ENCODE results near the gene ABCC3.
"Not testable (repeated sequence)": the region's sequence is repeated elsewhere in the genome, so short reads cannot be mapped to it uniquely, and the experiment has no call there.

The ABCC3 gene

DNA sequence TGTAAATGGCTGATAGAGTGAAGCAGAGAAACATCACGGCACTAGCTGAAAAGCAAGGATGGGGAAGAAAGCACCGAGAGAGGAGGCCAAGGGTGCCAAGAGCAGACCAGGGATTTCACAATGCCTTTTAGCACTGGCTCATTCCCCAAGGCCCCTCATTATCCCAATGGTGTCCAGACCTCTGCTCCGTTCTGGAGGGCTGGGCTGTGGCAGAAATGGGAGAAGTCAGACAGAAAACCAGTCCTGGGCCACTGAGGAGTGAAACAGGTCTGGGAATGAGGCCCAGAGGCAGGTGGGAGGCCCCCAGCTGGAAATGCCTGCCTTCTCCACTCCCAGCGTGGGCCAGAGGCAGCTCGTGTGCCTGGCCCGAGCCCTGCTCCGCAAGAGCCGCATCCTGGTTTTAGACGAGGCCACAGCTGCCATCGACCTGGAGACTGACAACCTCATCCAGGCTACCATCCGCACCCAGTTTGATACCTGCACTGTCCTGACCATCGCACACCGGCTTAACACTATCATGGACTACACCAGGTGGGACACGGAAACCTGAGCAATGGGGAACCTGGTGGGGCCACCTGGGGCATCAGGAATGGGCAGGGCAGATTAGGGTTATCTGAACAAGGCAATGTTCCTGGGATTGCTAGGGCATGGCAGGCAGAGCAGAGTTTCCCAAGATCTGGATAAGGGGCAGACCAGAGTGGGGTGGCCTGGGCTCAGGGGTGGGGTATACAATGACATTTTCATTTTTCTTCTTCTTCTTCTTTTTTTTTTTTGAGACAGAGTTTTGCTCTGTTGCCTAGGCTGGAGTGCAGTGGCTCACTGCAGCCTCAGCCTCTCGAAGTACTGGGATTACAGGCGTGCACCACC is 52.8 kb downstream of the ABCC3 start:
- DNase-seq = no peak

DNA sequence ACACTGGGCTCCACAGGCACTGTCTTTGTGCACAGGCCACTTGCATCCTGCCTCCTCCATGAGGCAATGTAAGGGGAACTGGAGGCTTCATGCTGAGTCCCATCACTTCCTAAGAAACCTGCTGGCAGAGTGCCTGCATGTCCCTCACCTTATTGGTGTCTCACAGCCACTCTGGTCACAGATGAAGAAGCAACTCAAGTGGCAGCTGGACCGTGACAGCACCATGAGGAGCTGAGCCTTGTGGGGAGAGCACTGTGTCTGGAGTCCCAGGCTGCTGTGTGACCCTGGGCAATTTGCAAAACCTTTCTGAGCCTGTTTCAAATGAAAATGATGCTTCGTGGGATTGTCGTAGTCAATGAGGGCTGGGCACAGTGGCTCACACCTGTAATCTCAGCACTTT is 53.6 kb downstream of the ABCC3 start:
- DNase-seq = no peak

DNA sequence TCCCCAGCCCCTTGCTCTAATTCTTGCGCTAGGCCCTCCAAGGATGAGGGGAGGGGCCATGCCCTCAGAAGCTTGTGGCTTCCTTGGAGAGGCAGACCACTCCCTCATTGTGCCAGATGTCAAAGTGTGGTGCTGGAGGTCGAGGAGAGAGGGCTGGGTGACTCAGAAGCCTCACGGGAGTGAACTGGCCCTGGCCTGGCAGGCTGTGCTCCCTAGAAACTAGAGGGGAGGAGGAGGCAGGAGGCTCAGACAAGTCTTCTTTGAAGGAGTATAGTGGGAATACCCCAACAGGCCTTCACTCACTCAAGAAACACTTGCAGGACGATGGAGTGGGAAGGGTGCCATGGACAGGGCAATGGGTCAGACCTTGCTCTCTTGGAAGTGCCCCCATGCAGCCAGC is 54.6 kb downstream of the ABCC3 start:
- no peak for DNase-seq

DNA sequence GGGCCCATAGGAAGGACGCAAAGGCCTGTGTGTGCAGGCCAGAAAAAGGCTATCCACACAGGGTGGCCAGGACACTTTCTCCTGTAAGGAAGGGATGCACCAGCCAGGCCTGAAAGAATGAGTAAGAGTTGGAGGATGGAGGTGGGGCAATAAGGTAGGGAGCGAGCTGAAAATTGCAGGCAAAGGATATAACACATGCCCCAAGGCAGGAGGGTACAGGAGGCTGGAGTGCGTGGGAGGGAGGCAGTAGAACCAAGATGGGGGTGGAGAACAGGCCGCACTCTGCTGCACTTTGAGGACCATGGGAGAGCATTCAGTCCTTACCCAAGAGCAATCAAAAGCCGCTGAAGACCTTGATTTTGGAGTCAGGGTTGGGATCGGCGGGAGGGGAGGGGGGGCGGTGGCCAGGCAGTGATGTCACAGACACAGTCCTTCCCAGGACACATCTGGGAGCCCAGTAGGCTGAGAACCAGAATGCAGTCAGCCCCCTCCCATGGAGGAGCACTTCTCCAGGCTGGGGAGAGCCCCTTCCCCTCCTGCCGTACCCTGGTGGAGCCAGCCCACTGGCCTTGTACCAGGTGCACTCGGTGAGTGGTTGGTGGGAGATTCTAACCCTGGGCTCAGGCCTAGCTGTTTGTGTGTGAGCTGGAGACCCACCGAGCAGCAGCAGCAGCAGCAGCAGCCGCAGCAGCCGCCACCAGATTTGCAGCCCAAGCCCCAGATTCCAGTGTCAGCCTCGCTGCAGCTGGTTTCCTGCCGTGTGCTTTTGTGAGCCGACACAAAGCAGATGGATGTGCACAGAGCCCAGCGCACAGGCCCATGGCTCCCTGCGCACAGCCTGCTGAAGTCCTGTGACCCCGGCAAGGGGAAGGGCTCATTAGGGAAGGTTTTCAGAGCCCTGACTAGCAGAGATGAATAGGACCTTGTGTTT is 55.5 kb downstream of the ABCC3 start:
- DNase-seq = no peak

DNA sequence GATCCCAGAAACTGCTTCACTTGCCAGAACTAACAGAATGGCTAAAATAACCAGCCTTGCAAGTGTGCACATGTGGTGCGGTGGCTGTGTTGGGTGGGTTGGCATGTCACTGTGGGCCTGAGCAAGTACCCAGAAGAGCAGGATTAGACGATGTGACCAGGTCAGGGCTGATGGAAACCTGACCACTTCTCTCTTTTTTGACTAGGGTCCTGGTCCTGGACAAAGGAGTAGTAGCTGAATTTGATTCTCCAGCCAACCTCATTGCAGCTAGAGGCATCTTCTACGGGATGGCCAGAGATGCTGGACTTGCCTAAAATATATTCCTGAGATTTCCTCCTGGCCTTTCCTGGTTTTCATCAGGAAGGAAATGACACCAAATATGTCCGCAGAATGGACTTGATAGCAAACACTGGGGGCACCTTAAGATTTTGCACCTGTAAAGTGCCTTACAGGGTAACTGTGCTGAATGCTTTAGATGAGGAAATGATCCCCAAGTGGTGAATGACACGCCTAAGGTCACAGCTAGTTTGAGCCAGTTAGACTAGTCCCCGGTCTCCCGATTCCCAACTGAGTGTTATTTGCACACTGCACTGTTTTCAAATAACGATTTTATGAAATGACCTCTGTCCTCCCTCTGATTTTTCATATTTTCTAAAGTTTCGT is 56.3 kb downstream of the ABCC3 start:
- DNase-seq = no peak

DNA sequence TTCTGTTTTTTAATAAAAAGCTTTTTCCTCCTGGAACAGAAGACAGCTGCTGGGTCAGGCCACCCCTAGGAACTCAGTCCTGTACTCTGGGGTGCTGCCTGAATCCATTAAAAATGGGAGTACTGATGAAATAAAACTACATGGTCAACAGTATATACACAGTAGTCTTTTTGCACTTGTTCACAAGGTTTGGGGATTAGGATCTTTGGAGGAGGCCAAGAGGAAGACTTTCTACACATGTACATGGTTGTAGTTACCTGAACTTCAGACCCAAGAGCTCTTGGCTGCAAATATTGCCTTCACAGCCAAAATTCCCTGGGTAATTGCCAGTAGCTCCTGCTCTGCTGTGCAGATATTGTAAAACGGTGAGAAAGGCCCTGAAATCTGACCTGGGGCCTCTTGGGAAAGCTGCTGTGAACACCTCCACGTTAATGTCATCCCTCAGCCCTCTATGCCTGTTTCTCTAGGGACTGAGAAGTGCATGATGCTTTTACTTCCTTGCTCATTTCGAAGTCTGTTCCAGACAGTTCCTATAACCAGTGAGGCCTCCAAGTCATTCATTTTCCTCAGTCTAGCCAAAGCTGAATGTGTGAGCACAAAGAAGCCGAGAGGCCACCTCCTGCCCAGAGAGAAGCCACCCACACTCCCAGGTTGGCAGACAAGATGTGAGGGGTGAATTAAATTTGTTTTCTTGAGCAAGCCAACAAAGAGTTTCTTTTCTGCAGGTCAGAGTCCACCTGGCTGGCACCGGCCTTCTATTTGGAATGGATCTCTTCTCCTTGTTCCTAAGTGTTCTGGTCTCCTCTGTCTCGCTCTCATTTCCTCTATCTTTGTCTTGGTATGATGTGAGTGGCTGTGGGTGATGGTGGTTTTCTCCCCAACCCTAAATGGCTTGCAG is 57.1 kb downstream of the ABCC3 start:
- no peak for DNase-seq

DNA sequence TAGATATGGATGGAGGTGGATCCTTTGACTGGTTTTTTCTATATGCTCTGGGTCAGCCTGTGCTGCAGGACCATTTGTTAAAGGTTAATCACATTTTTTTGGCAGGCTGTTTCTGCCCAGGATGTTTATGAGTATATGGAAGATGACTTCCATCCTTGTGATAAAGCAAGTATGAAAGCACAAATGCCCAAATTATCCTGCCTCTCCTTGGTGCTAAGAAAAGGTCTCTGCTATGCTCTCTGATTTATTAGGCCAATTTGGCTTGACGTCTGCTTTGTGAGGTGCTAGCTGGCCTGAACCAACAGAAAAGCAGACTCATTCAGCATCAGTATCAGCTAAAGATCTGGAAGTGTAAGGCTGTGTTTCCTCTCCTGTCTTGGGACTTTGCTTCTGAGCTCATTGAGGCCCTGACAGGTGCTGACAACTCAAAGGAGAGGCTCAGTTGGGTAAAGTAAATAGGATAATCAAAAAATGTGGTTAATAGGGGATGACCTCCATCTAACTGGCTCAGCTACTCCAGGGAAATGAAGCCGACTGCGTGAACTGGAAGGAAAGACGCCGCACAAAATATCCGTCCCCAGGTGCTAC is 57.9 kb downstream of the ABCC3 start:
- no peak for DNase-seq

DNA sequence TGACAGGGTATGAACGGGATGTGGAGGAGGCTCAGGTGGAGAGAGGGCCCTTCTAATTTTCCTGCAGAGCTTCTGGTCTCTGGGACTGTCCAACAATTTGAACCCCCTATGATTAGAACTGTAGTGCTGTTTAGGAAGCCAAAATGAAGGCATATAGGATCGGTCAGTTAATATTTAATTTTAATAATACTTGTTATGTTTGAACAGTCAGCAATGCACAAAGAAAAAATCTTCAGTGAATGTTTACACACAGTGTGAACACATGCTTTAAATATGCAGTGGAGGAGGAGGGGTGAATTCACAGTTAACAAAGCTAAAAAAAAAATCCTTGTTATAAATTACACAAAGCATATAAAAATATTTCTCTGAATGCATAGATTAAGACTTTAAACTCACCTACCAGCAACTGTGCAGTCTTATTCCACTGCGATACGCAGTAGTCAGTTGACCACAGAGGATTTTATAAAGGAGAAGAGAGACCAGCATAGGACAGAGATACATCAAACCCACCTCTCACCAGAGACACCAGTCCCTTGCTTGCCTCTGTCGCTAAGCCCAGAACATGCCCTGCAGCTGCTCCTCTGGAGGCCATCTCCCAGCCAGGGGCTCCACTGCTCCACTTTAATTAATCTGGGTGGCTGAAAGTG is 58.5 kb downstream of the ABCC3 start:
- no peak for DNase-seq

DNA sequence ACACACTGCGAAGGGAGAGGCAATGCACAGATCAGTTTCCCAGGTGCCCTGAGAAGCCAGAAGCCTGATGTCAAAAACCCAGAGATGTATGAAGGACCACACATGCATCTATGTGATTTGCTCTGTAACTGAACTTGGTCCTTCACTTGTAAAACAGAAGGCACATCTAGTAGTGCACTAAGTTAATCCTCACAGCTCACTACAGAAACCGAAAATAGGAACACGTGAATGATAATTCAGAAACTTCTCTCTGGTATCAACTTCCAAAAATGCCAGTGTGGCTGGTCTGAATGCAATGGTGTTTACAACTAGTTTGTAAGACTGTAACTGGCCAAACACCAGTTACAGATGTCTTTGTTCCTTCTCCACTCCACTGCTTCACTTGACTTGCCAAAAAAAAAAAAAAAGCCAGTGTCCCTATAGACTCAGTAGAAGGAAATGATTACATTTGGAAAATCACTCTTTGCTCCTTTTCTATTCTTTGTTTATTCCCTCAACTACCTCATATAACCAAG is 61.7 kb downstream of the ABCC3 start:
- no peak for DNase-seq

DNA sequence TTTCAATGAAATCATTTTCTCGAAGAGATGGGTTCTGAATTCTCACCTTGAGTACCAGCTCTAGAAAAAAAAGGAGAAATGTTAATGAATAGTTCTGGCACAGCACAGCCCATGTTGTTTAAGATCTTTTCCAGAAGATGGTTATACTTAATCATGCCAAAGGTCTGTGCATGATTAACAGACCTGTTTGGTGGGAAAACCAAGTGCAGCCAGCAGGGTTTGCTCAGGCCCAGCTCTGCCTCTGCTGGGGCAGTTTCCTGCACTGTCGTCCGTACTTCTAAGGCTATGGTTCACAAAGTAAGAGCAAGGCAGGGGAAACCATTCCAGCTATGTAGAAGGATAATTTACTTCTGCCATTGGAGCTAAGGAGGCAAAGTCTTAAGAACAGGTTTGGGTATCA is 62.4 kb downstream of the ABCC3 start:
- no peak for DNase-seq

DNA sequence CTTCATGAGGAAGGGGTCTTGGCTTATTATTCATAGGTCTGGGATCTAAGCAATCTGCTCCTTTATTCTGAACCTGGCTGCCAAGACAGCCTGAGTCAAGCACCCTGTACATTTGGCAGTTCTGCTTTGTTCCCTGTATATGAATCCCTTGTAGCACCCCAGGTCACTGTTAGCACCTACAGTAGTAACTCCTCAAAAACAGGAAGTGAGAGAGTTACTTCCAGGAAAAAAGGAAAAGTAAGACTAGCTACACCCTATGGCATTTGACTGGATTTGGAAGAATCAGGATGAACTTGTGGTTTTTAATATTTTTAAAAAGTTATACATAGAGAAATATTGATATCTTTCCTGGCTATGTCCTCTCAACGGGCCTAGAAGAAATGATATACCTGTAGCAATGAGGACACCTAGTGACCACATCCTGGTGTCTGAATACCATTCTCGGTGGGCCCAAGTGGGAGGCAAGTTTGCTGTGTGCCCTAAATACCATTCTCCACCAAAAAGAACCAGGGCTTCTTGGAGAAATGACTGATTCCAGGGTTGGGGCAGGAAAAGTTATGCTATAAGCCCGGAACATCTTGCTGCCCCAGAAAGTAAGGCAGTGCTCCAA is 63.1 kb downstream of the ABCC3 start:
- DNase-seq = no peak

DNA sequence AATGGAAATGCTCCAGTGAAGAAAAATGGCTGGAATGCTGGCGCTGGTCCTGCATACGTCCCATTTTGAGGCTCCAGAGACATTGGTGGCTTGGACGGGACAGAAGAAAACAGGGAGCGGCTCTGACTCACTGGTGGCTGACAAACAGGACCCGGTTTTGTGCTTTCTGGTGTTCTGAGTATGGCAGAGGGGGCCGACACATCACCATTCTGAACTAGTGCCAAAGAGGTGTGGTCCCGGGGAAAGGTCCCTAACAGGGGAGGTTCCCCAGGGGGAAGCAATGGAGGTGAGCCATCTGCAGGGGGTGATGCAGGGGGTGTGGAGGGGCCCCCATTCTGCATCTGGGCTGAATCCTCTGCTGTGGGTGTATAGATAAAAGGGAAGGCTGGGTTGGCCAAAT is 64.7 kb downstream of the ABCC3 start:
- DNase-seq = no peak

DNA sequence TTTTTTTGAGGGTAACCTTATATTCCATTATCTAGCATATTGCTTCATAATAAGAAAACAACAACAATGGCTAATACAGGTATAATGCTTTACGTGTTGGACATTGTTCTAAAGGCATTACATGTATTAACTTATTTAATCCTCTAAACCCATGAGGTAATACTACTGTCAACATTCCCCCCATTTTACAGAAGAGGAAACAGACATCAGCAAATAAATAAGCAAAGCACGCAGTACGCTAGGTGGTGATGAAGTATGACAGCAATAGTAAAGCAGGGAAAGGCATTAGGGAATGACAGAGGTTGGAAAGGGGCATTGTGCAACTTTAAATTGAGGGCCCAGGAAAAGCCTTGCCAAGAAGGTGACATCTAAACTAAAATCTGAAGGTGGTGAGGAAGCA is 68.5 kb downstream of the ABCC3 start:
- DNase-seq = no peak

DNA sequence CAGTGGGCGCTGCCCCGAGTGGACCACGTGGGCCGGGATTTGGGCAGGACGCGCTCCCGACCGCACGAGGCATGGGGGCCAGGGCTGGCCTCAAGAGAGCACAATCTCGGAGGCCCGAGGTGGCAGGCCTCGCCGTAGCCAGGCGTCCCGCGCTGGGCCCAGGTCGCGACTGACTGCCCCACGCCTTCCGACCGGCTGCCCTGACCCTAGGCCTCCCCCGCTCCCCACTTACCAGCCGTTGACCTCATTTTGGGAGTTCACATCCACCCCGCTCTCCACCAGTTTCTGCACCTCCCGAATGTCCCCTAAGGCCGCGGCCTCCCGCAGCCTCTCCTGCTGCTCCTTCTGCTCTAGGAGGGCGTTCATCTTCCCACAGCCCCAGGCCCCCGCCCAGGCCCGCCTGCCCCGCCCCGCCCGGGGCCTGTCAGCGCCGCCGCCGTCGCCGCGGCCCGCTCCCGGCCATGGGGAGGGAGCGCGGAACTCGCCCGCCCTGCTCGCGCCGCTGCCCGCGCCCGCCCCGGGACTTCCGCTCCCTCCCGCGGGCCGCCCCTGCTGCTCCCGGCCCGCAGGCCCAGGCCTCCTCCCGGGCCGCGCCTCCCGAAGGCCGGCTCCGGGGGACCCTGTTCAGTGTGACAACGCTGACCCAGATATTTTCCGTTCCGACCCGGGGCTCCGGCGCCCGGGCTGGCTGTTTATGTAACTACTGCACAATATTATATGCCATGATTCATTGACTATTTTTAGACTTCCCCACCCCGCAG is 72.8 kb downstream of the ABCC3 start, which contains the start of gene ANKRD40:
TSS of gene ANKRD40 (minus strand) at position 626 of the 761 bp plus-strand sequence. CDS start at position 366, 260 bp downstream.
- peak; percentile 82 for DNase-seq

DNA sequence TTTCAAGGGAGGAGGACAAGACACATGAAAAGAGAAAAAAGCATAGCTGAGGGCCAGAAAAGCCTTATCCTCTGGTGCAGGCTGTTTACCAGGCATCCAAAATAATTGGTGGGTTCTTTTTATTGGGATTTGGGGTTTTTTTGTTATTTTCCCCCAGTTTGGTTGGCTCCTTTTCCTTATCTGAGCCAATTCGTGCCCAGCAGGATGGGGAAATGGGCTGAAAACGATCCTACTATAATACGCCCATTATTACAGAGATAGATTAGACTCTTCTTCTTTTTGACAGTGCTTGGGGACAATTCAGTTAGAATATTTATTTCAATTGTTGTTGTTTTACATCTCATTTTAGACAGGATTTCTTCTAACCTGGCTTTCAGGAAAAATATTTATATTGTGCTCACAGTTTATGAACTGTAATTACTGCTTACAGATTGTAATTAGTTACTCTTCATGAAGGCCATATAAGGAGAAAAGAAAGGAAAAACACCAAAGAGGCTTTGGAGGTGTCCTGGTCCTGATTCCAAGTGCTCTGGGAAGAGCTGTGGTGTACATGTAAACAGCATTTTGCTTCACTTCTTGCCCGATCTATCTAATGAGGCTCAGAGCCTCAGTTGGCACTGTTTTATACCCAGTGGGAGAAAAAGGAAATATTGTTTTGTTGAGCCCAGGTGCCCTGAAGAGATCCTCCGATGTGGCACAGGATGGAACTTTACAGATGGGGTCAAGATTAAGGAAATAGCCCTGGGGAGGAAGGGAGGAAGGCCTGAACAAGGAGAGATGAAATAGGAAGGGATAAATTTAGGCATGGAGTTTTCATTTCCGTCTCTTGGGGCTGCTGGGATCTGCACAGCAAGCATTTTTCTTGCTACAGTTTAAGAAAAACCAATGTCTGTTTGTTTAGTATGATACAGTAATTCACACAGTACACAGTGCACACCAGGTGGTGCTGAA is 73.6 kb downstream of the ABCC3 start:
- DNase-seq = no peak

DNA sequence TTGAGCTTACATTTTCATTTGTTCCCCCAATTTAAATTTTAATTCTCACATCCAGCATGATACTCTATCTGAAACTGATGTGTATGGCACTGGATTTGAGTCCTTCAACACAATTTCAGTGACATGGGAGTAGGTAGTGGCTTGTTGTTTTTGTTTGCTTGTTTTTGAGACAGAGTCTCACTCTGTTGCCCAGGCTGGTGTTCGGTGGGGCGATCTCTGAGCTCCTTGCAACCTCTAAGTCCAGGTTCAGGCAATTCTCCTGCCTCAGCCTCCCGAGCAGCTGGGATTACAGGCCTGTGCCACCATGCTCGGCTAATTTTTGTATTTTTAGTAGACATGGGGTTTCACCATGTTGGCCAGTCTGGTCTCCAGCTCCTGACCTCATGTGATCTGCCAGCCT is 74.4 kb downstream of the ABCC3 start:
- DNase-seq = not testable (repeated sequence)

DNA sequence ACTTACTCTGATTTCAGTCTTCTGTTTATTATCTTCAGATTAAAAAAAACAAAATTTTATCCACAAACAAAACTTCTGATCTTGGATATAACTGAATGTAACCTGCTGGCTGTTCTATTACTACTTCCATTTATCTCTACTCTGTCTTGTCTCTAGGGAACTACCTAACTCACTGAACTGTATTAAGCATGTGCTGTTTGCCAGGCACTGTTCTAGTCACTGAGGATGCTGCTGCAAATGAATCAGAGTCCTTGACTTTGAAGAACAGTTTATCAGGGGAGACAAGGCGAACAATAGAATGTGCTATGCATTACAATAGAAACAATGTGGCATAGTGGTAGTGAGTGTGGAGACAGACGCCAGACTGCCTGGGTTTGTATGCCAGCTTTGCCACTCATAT is 75.3 kb downstream of the ABCC3 start:
- DNase-seq = no peak

DNA sequence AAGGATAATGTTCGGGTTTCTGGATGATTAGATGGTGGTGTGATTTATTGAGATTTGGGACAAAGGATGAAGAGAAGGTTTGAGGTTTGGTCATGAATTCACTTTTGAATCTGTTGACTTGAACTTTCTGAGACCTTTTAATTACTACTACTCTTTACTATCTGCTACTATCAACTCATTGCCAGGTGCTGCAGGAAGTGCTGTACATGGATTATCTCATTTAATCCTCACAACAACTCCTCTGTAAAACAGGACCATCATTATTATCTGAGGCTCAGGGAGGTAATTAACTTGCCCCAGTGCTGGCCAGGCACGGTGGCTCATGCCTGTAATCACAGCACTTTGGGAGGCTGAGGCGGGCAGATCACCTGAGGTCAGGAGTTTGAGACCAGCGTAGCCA is 76.0 kb downstream of the ABCC3 start:
- no peak for DNase-seq

DNA sequence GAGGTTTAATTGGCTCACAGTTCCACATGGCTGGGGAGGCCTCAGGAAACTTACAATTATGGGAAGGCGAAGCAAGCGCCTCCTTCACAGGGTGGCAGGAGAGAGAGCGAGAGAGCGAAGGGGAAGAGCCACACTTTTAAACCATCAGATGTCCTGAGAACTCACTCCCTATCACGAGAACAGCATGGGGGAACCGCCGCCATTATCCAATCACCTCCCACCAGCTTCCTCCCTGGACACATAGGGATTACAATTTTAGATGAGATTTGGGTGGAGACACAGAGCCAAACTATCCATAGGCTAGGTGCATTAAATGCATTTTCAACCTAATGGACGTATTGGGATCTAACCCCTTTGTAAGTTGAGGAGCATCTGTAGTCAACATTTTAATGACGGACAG is 78.0 kb downstream of the ABCC3 start:
- DNase-seq = no peak
